Gastrocnemius medialis (tissue), 4 donors: ENCODE measurements around the gene INAFM1. TPM values are rescaled to one million over a fixed set of nuclear protein-coding genes. Genes with fewer than 3 reads are reported as not detected.
A peak's percentile ranks its signal among the peaks of the same experiment; 100 is the strongest.
"Not testable (repeated sequence)": the region's sequence is repeated elsewhere in the genome, so short reads cannot be mapped to it uniquely, and the experiment has no call there.

Experiments used
- ATAC-seq, 2 donors: fragments of 150-250 bp; one replicate each; pipeline ENCODE4 v1.9.1; 2016
- DNase-seq, 2 donors: peaks; one replicate each; pipeline ENCODE4 v3.0.0-alpha.2; 2019
- H3K27ac ChIP-seq, 4 donors: fragments of 200-600 bp; sonication (generic); 1 replicate in 1 of 4; 2 replicates in 3 of 4; pipeline ENCODE4 v1.5.1; 2016 to 2018; ENCODE audit warnings: mild to moderate bottlenecking in 2 of 4, moderate library complexity in 1 of 4
- H3K27me3 ChIP-seq, 3 donors: fragments of 200-600 bp; sonication (generic) in 2 of 3; 1 replicate in 1 of 3; 2 replicates in 2 of 3; pipeline versions ENCODE4 v1.5.1 to v1.6.0; 2016 to 2019; ENCODE audit warnings: mild to moderate bottlenecking in 1 of 3, moderate library complexity in 1 of 3
- H3K36me3 ChIP-seq, 2 donors: fragments of 200-600 bp; sonication (generic) in 1 of 2; one replicate each; pipeline ENCODE4 v1.5.1; 2017 to 2018
- H3K4me1 ChIP-seq, 2 donors: fragments of 200-600 bp; sonication (generic) in 1 of 2; one replicate each; pipeline ENCODE4 v1.5.1; 2016 to 2017; ENCODE audit warnings: mild to moderate bottlenecking in 2 of 2
- H3K4me3 ChIP-seq, 4 donors: fragments of 200-600 bp; sonication (generic) in 3 of 4; 1 replicate in 1 of 4; 2 replicates in 3 of 4; pipeline ENCODE4 v1.5.1; 2016 to 2019; ENCODE audit warnings: mild to moderate bottlenecking in 2 of 4
- H3K9me3 ChIP-seq, 3 donors: fragments of 200-600 bp; sonication (generic) in 2 of 3; 1 replicate in 1 of 3; 2 replicates in 2 of 3; pipeline ENCODE4 v1.5.1; 2016 to 2019
- POLR2A ChIP-seq, 2 donors: fragments of 450-650 bp; IDR thresholded peaks; one replicate each; pipeline ENCODE4 v1.6.1; 2017; ENCODE audit warnings: antibody characterized with exemption in 2 of 2, mild to moderate bottlenecking in 2 of 2, moderate library complexity in 2 of 2
- in situ Hi-C, 4 donors: fragments of 200-750 bp; cut with MboI; loops; one replicate each; pipeline versions ENCODE4 v1.15.0 to v1.8.0; 2017; ENCODE audit warnings: low sequenced_read_pairs in 4 of 4
- intact Hi-C: fragments of 100-400 bp; cut with DNase I; formaldehyde crosslinking; loops from one replicate; pipeline ENCODE4 v1.15.1; 2023; ENCODE audit warnings: low total_unique reads
- total RNA-seq, 4 donors: library from RNA; depleted of rRNA; stranded (reverse); fragments of >200 nt; gene quantifications; one replicate each; pipeline versions ENCODE4 v1.1.0 to v1.2.3, GENCODE V29; 2016
- TF ChIP-seq, protein P1 (sequence below), 5 experiments: fragments of 450-650 bp in 3 of 5; fragments of 200-600 bp in 2 of 5; sonication (generic) in 2 of 5; IDR thresholded peaks in 4 of 5; conservative IDR thresholded peaks in 1 of 5; 1 replicate in 4 of 5; 2 replicates in 1 of 5; pipeline ENCODE4 v1.5.1; 2016 to 2019; ENCODE audit warnings: antibody characterized with exemption in 5 of 5, mild to moderate bottlenecking in 3 of 5, moderate library complexity in 3 of 5

INAFM1 gene
- total RNA-seq, 4 donors from 2014 or later = 3.9 to 8.5 (median 7.2) TPM

DNA sequence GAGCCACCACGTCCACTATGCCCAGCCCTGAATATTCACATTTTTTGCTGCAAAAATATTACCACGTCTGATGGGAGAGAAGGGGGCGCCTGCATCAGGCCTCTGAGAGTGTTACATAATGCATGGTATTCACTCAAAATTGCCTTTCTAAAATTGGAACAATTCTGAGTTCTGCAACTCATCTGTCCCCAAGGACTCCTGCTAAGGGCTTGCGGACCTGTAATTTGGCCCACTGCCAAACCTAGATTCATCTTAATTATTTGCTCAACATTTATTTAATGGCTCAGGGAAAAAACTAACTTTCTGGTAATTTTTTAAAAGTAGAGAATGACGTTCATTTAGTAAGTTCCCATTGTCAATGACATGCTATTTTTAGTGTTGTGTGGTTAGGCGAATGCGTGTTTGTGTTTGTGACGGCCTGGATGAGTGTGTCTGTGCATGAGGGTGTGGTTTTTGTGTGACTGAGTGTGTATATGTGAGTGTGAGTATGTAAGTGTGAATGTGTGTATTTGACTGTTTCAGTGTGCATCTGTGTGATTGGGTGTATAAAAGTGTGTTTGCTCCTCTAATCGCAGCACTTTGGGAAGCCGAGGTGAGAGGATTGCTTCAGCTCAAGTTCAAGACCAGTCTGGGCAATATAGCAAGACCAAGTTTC is 8.8 kb downstream of the INAFM1 start:
- DNase-seq (no peak), ATAC-seq (no peak)
- H3K27ac ChIP-seq = no peak overlapping the region
- H3K36me3 ChIP-seq = no peaks in the 10 kb centered on the region
- no peaks in the 10 kb centered on the region for H3K4me1 ChIP-seq
- TF ChIP-seq, protein P1, sequence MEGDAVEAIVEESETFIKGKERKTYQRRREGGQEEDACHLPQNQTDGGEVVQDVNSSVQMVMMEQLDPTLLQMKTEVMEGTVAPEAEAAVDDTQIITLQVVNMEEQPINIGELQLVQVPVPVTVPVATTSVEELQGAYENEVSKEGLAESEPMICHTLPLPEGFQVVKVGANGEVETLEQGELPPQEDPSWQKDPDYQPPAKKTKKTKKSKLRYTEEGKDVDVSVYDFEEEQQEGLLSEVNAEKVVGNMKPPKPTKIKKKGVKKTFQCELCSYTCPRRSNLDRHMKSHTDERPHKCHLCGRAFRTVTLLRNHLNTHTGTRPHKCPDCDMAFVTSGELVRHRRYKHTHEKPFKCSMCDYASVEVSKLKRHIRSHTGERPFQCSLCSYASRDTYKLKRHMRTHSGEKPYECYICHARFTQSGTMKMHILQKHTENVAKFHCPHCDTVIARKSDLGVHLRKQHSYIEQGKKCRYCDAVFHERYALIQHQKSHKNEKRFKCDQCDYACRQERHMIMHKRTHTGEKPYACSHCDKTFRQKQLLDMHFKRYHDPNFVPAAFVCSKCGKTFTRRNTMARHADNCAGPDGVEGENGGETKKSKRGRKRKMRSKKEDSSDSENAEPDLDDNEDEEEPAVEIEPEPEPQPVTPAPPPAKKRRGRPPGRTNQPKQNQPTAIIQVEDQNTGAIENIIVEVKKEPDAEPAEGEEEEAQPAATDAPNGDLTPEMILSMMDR (IDR thresholded peaks at IDR 0.05 in 4 of 5, conservative IDR thresholded peaks at IDR 0.05 in 1 of 5) = no peak
- no peak for TF ChIP-seq POLR2A (IDR thresholded peaks at IDR 0.05)
- H3K27me3 ChIP-seq = no peaks in the 10 kb centered on the region
- no peak overlapping the region for H3K4me3 ChIP-seq
- intact Hi-C loops = no loop called here
- in situ Hi-C loops = loop anchor here in 1 of 4 donors (25.0 kb wide), 1 partner anchor 454 kb away; the partner anchor contains the start of gene NOP53
- H3K9me3 ChIP-seq = no peaks in the 10 kb centered on the region

DNA sequence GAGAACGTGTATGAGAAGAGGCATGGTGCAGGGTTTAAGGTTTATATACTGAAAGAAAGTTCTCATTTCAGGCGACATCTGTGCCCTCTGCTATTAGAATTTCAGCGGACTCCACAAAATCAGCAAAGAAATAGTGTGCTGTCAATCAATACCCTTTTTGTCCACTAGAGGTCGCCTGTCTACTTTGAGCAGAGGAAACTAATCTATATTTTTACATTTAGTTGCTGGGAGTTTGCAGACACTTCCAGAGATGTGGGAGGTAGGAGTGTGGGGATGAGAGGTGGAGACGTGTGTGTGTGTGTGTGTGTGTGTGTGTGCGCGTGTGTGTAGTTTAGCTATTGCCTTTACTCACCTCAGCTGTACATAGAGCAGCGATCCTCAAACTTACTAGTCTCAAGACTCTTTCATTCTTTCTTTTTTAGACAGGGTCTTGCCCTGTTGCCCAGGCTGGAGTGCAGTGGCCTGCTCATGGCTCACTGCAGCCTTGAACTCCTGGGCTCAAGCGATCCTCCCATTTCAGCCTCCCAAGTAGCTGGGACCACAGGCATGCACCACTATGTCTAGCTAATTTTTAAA is 9.7 kb downstream of the INAFM1 start:
- Histone ChIP-seq H3K27ac (no peak overlapping the region), H3K27me3 (no peaks in the 10 kb centered on the region), H3K36me3 (no peaks in the 10 kb centered on the region), H3K4me3 (no peak overlapping the region), H3K4me1 (peaks cover 5 to 6% of the 10 kb centered on the region in 2 donors), H3K9me3 (no peaks in the 10 kb centered on the region)
- in situ Hi-C loops (loop anchor here in 1 of 4 donors (25.0 kb wide), 1 partner anchor 453 kb away; the partner anchor contains the start of gene NOP53), intact Hi-C loops (no loop called here)
- ATAC-seq (peak; percentile 33 to 47), DNase-seq (no peak)
- TF ChIP-seq POLR2A (IDR thresholded peaks at IDR 0.05) = no peak
- TF ChIP-seq, protein P1 (IDR thresholded peaks at IDR 0.05 in 4 of 5, conservative IDR thresholded peaks at IDR 0.05 in 1 of 5) = peak; percentile 70 to 91 (median 80)

DNA sequence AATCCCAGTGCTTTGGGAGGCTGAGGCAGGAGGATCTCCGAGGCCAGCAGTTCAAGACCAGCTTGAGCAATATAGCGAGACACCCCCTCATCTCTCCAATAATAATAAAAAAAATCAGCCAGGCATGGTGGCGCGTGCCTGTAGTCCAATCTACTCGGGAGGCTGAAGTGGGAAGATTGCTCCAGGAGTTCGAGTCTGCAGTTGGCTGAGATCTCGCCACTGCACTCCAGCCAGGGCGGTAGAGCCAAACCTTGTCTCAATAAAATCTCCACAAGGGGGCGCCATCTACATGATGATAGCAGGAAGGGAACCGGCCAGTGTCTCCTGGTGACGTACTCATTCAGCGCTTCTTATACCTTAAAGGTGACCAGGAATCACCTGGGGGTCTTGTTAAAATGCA is 21.4 kb downstream of the INAFM1 start:
- intact Hi-C loops = loop anchor here (1.0 kb wide), 2 partner anchors 95 to 131 kb away; no protein-coding TSS in a partner anchor
- H3K27me3 ChIP-seq = no peaks in the 10 kb centered on the region
- DNase-seq (peak; percentile 40 to 41), ATAC-seq (peak; percentile 82 to 83)
- no peak for TF ChIP-seq POLR2A (IDR thresholded peaks at IDR 0.05)
- TF ChIP-seq, protein P1 (IDR thresholded peaks at IDR 0.05 in 4 of 5, conservative IDR thresholded peaks at IDR 0.05 in 1 of 5) = peak in 4 of 5 experiments; percentile 64 to 75 (median 70)
- no peaks in the 10 kb centered on the region for H3K36me3 ChIP-seq
- H3K27ac ChIP-seq = no peak overlapping the region
- no peaks in the 10 kb centered on the region for H3K9me3 ChIP-seq
- H3K4me3 ChIP-seq = no peak overlapping the region
- in situ Hi-C loops = loop anchor here (5.0 to 25.0 kb wide), 4 partner anchors 91 to 441 kb away; partner anchors contain the start of gene NOP53 (in 1 of the 4)
- H3K4me1 ChIP-seq = no peaks in the 10 kb centered on the region

DNA sequence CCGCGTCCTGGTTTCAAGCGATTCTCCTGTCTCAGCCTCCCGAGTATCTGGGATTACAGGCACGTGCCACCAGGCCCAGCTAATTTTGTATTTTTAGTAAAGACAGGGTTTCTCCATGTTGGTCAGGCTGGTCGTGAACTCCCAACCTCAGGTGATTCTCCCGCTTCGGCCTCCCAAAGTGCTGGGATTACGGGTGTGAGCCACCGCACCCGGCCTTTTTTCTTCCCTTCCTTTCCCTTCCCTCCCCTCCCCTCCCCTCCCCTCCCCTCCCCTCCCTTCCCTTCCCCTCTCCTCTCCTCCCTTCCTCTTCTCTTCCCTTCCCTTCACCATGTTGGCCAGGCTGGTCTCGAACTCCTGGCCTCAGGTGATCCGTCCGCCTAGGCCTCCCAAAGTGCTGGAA is 26.2 kb downstream of the INAFM1 start:
- H3K27ac ChIP-seq, in situ Hi-C loops, ATAC-seq, H3K36me3 ChIP-seq, DNase-seq, H3K4me3 ChIP-seq, H3K27me3 ChIP-seq, intact Hi-C loops, H3K4me1 ChIP-seq, H3K9me3 ChIP-seq: not testable (repeated sequence)

DNA sequence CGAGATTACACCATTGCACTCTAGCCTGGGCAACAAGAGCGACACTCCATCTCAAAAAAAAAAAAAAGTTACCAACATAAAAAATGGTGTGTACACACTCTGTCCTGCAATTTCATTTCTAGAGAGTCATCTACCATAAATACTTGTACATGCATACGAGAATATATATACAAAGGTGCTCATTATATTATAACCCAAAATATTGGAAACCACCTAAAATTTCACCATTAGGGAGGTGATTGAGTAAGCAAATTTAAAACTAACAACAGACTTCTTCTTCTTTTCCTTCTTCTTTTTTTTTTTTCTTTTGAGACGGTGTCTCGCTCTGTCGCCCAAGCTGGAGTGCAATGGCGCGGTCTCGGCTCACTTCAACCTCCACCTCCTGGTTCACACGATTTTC is 27.6 kb downstream of the INAFM1 start:
- intact Hi-C loops = no loop called here
- H3K4me1 ChIP-seq = peaks cover 0 to 4% of the 10 kb centered on the region in 2 donors
- no peaks in the 10 kb centered on the region for H3K36me3 ChIP-seq
- ATAC-seq (no peak), DNase-seq (no peak)
- no peak for TF ChIP-seq POLR2A (IDR thresholded peaks at IDR 0.05)
- TF ChIP-seq, protein P1 (IDR thresholded peaks at IDR 0.05 in 4 of 5, conservative IDR thresholded peaks at IDR 0.05 in 1 of 5) = no peak
- no peaks in the 10 kb centered on the region for H3K27me3 ChIP-seq
- no peak overlapping the region for H3K27ac ChIP-seq
- in situ Hi-C loops = no loop called here
- H3K4me3 ChIP-seq = no peak overlapping the region
- H3K9me3 ChIP-seq = no peaks in the 10 kb centered on the region
